HL-60 (cell line): ENCODE results near the gene NEDD4L.

ENCODE experiments used
- DNase-seq, 2 experiments: peaks; one replicate each; pipeline ENCODE4 v3.0.0-alpha.2; 2010 to 2020; ENCODE audit warnings: low read depth in 1 of 2, low spot score in 1 of 2
- H3K27ac ChIP-seq: fragments of 250-450 bp; sonication (Bioruptor Pico); replicated peaks from 2 replicates; pipeline ENCODE4 v1.5.1; 2020; ENCODE audit warnings: mild to moderate bottlenecking, moderate library complexity
- H3K27me3 ChIP-seq: fragments of 250-450 bp; sonication (Bioruptor Pico); 2 replicates; pipeline ENCODE4 v1.5.1; 2021; ENCODE audit warnings: mild to moderate bottlenecking, moderate library complexity; ENCODE audit not compliant: insufficient read depth, poor library complexity, severe bottlenecking
- H3K4me3 ChIP-seq: replicated peaks from 2 replicates; pipeline ENCODE4 v1.5.1; 2011; ENCODE audit warnings: mild to moderate bottlenecking, control low read depth, low read length; ENCODE audit not compliant: insufficient read depth
- GABPA ChIP-seq: IDR thresholded peaks from 2 replicates; pipeline ENCODE4 v1.6.1; 2012; ENCODE audit warnings: low read depth
- POLR2AphosphoS5 ChIP-seq: IDR thresholded peaks from 2 replicates; pipeline ENCODE4 v1.6.1; 2012; ENCODE audit warnings: low read depth
- SPI1 ChIP-seq: IDR thresholded peaks from 2 replicates; pipeline ENCODE4 v1.6.1; 2012; ENCODE audit warnings: low read depth, mild to moderate bottlenecking, borderline replicate concordance
- TF ChIP-seq, protein P1 (sequence below): IDR thresholded peaks from 2 replicates; pipeline ENCODE4 v1.6.1; 2012; ENCODE audit warnings: low read depth; ENCODE audit not compliant: insufficient replicate concordance
- TF ChIP-seq, protein P2 (sequence below): IDR thresholded peaks from one replicate; pipeline ENCODE4 v1.5.1; 2011; ENCODE audit warnings: low read length, control low read depth, inconsistent platforms; ENCODE audit not compliant: insufficient read depth

The NEDD4L gene

DNA sequence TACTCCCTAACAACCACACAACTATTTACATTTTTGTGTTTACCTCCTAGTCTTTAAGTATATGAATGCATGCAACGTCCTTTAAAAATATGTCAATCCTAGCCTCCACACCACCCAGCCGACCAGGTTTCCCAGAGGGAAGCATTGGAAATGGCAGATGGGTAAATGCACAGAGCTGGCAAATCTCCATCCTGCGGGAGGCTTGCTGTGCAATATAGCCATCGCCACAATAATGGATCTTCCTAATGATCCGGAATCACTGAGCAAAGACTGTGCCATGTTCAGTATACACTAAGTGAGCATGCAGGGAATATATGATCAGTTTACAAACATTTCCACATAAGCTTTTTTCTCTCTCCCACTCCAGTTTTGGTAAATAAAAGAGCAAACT is 131.8 kb downstream of the NEDD4L start:
- DNase-seq: no peak
- Histone ChIP-seq H3K27me3 (no peaks in the 10 kb centered on the region), H3K4me3 (no peak overlapping the region), H3K27ac (no peak overlapping the region)
- TF ChIP-seq, protein P1, sequence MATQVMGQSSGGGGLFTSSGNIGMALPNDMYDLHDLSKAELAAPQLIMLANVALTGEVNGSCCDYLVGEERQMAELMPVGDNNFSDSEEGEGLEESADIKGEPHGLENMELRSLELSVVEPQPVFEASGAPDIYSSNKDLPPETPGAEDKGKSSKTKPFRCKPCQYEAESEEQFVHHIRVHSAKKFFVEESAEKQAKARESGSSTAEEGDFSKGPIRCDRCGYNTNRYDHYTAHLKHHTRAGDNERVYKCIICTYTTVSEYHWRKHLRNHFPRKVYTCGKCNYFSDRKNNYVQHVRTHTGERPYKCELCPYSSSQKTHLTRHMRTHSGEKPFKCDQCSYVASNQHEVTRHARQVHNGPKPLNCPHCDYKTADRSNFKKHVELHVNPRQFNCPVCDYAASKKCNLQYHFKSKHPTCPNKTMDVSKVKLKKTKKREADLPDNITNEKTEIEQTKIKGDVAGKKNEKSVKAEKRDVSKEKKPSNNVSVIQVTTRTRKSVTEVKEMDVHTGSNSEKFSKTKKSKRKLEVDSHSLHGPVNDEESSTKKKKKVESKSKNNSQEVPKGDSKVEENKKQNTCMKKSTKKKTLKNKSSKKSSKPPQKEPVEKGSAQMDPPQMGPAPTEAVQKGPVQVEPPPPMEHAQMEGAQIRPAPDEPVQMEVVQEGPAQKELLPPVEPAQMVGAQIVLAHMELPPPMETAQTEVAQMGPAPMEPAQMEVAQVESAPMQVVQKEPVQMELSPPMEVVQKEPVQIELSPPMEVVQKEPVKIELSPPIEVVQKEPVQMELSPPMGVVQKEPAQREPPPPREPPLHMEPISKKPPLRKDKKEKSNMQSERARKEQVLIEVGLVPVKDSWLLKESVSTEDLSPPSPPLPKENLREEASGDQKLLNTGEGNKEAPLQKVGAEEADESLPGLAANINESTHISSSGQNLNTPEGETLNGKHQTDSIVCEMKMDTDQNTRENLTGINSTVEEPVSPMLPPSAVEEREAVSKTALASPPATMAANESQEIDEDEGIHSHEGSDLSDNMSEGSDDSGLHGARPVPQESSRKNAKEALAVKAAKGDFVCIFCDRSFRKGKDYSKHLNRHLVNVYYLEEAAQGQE: no peak
- TF ChIP-seq, protein P2, sequence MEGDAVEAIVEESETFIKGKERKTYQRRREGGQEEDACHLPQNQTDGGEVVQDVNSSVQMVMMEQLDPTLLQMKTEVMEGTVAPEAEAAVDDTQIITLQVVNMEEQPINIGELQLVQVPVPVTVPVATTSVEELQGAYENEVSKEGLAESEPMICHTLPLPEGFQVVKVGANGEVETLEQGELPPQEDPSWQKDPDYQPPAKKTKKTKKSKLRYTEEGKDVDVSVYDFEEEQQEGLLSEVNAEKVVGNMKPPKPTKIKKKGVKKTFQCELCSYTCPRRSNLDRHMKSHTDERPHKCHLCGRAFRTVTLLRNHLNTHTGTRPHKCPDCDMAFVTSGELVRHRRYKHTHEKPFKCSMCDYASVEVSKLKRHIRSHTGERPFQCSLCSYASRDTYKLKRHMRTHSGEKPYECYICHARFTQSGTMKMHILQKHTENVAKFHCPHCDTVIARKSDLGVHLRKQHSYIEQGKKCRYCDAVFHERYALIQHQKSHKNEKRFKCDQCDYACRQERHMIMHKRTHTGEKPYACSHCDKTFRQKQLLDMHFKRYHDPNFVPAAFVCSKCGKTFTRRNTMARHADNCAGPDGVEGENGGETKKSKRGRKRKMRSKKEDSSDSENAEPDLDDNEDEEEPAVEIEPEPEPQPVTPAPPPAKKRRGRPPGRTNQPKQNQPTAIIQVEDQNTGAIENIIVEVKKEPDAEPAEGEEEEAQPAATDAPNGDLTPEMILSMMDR: no peak
- TF ChIP-seq GABPA (no peak), SPI1 (no peak), POLR2AphosphoS5 (no peak)

DNA sequence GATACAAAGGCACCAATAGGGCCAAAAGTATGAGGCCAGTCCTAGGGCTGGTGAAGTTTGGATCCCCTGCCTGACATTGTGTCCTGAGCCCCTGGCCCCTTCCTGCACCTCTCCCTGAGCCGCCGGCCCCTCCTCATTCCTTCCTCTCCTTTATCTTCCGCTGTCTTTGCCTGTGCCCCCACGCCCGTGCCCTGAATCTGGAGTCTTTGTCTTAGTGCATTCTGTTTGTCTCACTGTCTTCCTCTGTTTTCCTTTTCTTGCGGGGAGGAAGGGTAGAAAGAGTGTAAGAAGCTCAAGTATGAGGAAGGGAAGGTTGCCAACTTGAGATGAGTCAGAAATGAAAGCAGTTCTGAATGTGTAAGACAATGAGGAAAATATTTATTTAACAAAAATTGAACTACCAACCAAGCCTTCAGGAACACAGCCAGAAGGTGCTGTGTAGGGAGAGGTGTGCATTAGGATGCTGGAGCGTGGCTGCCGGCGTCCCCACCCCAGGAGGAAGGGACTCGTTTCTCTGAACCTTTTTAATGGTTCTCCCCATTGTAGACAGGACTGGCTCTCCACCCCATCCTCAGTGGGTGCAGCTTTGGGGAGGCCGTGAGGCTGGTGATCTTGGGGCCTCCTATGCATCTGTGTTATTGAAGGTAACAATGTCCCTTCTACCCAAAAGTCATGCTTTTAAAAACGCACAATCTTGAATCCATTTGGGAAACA is 133.1 kb downstream of the NEDD4L start:
- H3K4me3 ChIP-seq: no peak overlapping the region
- no peak for DNase-seq
- no peaks in the 10 kb centered on the region for H3K27me3 ChIP-seq
- no peak overlapping the region for H3K27ac ChIP-seq
- TF ChIP-seq GABPA: no peak
- TF ChIP-seq, protein P1: no peak
- TF ChIP-seq, protein P2: no peak
- no peak for TF ChIP-seq SPI1

DNA sequence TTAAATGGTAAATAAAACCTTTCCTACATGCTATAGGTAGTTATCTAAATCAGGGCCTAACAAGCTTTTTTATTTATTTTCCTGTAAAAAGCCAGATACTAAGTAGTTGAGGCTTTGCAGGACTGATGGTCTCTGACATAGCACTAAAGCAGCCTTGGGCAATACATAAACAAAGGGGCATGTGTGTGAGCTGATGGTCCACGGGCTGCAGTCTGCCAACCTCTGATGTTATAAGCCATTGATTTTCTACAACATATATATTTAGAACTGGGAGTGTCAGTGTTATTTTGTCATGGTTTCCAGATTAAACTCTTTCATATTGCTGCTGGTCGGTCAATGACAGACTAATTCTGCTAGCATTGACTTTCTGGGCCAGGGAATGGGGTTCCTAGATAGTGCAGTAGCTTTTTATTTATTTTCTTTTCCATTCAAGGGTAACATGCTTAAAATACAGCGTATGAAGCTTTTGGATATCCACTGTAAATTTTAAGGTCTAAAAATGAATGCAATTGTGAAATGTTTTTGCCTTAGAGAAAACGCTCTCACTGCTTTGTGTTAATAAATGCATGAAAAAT is 134.0 kb downstream of the NEDD4L start:
- Histone ChIP-seq H3K27me3 (no peaks in the 10 kb centered on the region), H3K4me3 (no peak overlapping the region), H3K27ac (no peak overlapping the region)
- TF ChIP-seq GABPA: no peak
- no peak for TF ChIP-seq SPI1
- TF ChIP-seq POLR2AphosphoS5: no peak
- TF ChIP-seq, protein P2: no peak
- TF ChIP-seq, protein P1: no peak
- no peak for DNase-seq
